ENCODE results near the gene SLC27A3. TPM values are rescaled to one million over a fixed set of nuclear protein-coding genes. Genes with fewer than 3 reads are reported as not detected.
"Not testable (repeated sequence)": the region's sequence is repeated elsewhere in the genome, so short reads cannot be mapped to it uniquely, and the experiment has no call there.

SLC27A3 gene
- total RNA-seq, 2 donors from 2014 or later = 9.7 to 9.8 TPM

GRCh38 chr1:153771841-153772593 lies 3.2 kb upstream of the SLC27A3 start:
- ATAC-seq (replicated peaks) = no peak
- Mint-ChIP-seq H3K4me1 (peaks cover 6% of the 10 kb centered on the region), H3K36me3 (ENCODE audit: low read depth) (peaks cover 66% of the 10 kb centered on the region), H3K9me3 (no peaks in the 10 kb centered on the region), H3K4me3 (no peak overlapping the region), H3K27ac (no peak overlapping the region), H3K27me3 (no peaks in the 10 kb centered on the region)

- no peak overlapping the region for H3K4me3 Mint-ChIP-seq
- H3K4me1 Mint-ChIP-seq = peaks cover 4% of the 10 kb centered on the region
- no peak overlapping the region for H3K27ac Mint-ChIP-seq
- H3K36me3 Mint-ChIP-seq (ENCODE audit: low read depth) = peaks cover 53% of the 10 kb centered on the region
- H3K27me3 Mint-ChIP-seq = no peaks in the 10 kb centered on the region
- ATAC-seq (replicated peaks) = no peak
- H3K9me3 Mint-ChIP-seq = no peaks in the 10 kb centered on the region
Observed at GRCh38 chr1:153773096-153773921, 1.9 kb upstream of the SLC27A3 start.

- H3K9me3 Mint-ChIP-seq = no peaks in the 10 kb centered on the region
- H3K36me3 Mint-ChIP-seq (ENCODE audit: low read depth) = peaks cover 45% of the 10 kb centered on the region
- peak overlapping the region; percentile 82 for H3K4me3 Mint-ChIP-seq
- no peaks in the 10 kb centered on the region for H3K27me3 Mint-ChIP-seq
- ATAC-seq (replicated peaks) = no peak
- peaks cover 4% of the 10 kb centered on the region for H3K4me1 Mint-ChIP-seq
- no peak overlapping the region for H3K27ac Mint-ChIP-seq
Observed at GRCh38 chr1:153774026-153774595, 1.1 kb upstream of the SLC27A3 start.

GRCh38 chr1:153775458-153776327 lies 486 bp downstream of the SLC27A3 start:
- peak; percentile 78 for ATAC-seq (replicated peaks)
- Mint-ChIP-seq H3K4me1 (peaks cover 4% of the 10 kb centered on the region), H3K9me3 (no peaks in the 10 kb centered on the region), H3K27ac (no peak overlapping the region), H3K27me3 (no peaks in the 10 kb centered on the region), H3K36me3 (ENCODE audit: low read depth) (peaks cover 30% of the 10 kb centered on the region), H3K4me3 (peak overlapping the region; percentile 82)

- Mint-ChIP-seq H3K4me3 (peak overlapping the region; percentile 82), H3K27me3 (no peaks in the 10 kb centered on the region), H3K36me3 (ENCODE audit: low read depth) (peaks cover 28% of the 10 kb centered on the region), H3K27ac (peak overlapping the region; percentile 66), H3K4me1 (peaks cover 4% of the 10 kb centered on the region), H3K9me3 (no peaks in the 10 kb centered on the region)
- no peak for ATAC-seq (replicated peaks)
Observed at GRCh38 chr1:153776352-153776751, 1.1 kb downstream of the SLC27A3 start.

GRCh38 chr1:153776845-153777370 lies 1.7 kb downstream of the SLC27A3 start:
- H3K36me3 Mint-ChIP-seq (ENCODE audit: low read depth) = peaks cover 28% of the 10 kb centered on the region
- H3K9me3 Mint-ChIP-seq = no peaks in the 10 kb centered on the region
- peak overlapping the region; percentile 82 for H3K4me3 Mint-ChIP-seq
- peaks cover 4% of the 10 kb centered on the region for H3K4me1 Mint-ChIP-seq
- H3K27ac Mint-ChIP-seq = peak overlapping the region; percentile 66
- H3K27me3 Mint-ChIP-seq = no peaks in the 10 kb centered on the region
- no peak for ATAC-seq (replicated peaks)

GRCh38 chr1:153777648-153778047 lies 2.4 kb downstream of the SLC27A3 start:
- Mint-ChIP-seq H3K36me3 (ENCODE audit: low read depth) (peaks cover 21% of the 10 kb centered on the region), H3K27ac (peak overlapping the region; percentile 66), H3K4me3 (no peak overlapping the region), H3K27me3 (no peaks in the 10 kb centered on the region), H3K9me3 (no peaks in the 10 kb centered on the region), H3K4me1 (peaks cover 4% of the 10 kb centered on the region)
- no peak for ATAC-seq (replicated peaks)

- peaks cover 17% of the 10 kb centered on the region for H3K36me3 Mint-ChIP-seq (ENCODE audit: low read depth)
- H3K4me3 Mint-ChIP-seq = no peak overlapping the region
- H3K27ac Mint-ChIP-seq = no peak overlapping the region
- ATAC-seq (replicated peaks) = no peak
- peaks cover 4% of the 10 kb centered on the region for H3K4me1 Mint-ChIP-seq
- no peaks in the 10 kb centered on the region for H3K9me3 Mint-ChIP-seq
- H3K27me3 Mint-ChIP-seq = no peaks in the 10 kb centered on the region
Observed at GRCh38 chr1:153778051-153778823, 3.0 kb downstream of the SLC27A3 start.

GRCh38 chr1:153778824-153779519 lies 3.8 kb downstream of the SLC27A3 start:
- Mint-ChIP-seq H3K36me3 (ENCODE audit: low read depth) (peaks cover 10% of the 10 kb centered on the region), H3K27ac (no peak overlapping the region), H3K4me1 (peaks cover 4% of the 10 kb centered on the region), H3K9me3 (no peaks in the 10 kb centered on the region), H3K27me3 (no peaks in the 10 kb centered on the region), H3K4me3 (no peak overlapping the region)
- no peak for ATAC-seq (replicated peaks)

GRCh38 chr1:153779781-153780541 lies 4.8 kb downstream of the SLC27A3 start:
- Mint-ChIP-seq H3K27me3 (no peaks in the 10 kb centered on the region), H3K27ac (no peak overlapping the region), H3K36me3 (ENCODE audit: low read depth) (no peaks in the 10 kb centered on the region), H3K4me1 (peaks cover 4% of the 10 kb centered on the region), H3K9me3 (no peaks in the 10 kb centered on the region), H3K4me3 (no peak overlapping the region)
- no peak for ATAC-seq (replicated peaks)

GRCh38 chr1:153780551-153780950 lies 5.3 kb downstream of the SLC27A3 start:
- Mint-ChIP-seq H3K36me3 (ENCODE audit: low read depth) (no peaks in the 10 kb centered on the region), H3K4me3 (no peak overlapping the region), H3K4me1 (peaks cover 4% of the 10 kb centered on the region), H3K27ac (no peak overlapping the region), H3K27me3 (no peaks in the 10 kb centered on the region), H3K9me3 (no peaks in the 10 kb centered on the region)
- no peak for ATAC-seq (replicated peaks)

- Mint-ChIP-seq H3K4me3 (peak overlapping the region; percentile 85), H3K27ac (peak overlapping the region; percentile 91)
- H3K27me3 Mint-ChIP-seq; H3K36me3 Mint-ChIP-seq (ENCODE audit: low read depth); ATAC-seq (replicated peaks); H3K9me3 Mint-ChIP-seq; H3K4me1 Mint-ChIP-seq: not testable (repeated sequence)
Observed at GRCh38 chr1:153782648-153783047, 7.4 kb downstream of the SLC27A3 start.
